ENCODE results near the gene RGS8.

RGS8 gene

GRCh38 chr1:182670032-182670749, 14.2 kb downstream of the RGS8 start:
- no peak for DNase-seq

GRCh38 chr1:182669266-182669665, 15.1 kb downstream of the RGS8 start:
- no peak for DNase-seq

GRCh38 chr1:182668521-182669054, 15.8 kb downstream of the RGS8 start:
- no peak for DNase-seq

GRCh38 chr1:182667848-182668505, 16.4 kb downstream of the RGS8 start:
- no peak for DNase-seq

- no peak for DNase-seq
These were observed 17.7 kb downstream of the RGS8 start for GRCh38 chr1:182666706-182667105.

- no peak for DNase-seq
These were observed 20.1 kb downstream of the RGS8 start for GRCh38 chr1:182664296-182664695.

GRCh38 chr1:182662956-182663355, 21.4 kb downstream of the RGS8 start:
- DNase-seq: no peak

- DNase-seq: no peak
These were observed 22.1 kb downstream of the RGS8 start for GRCh38 chr1:182662121-182662890.

- DNase-seq: no peak
These were observed 26.3 kb downstream of the RGS8 start for GRCh38 chr1:182658055-182658454.

GRCh38 chr1:182656842-182657397, 27.5 kb downstream of the RGS8 start:
- DNase-seq: no peak

GRCh38 chr1:182653986-182654385, 30.4 kb downstream of the RGS8 start:
- DNase-seq: no peak

GRCh38 chr1:182652933-182653332, 31.5 kb downstream of the RGS8 start:
- no peak for DNase-seq

GRCh38 chr1:182651339-182651724, 33.1 kb downstream of the RGS8 start:
- DNase-seq: no peak

- no peak for DNase-seq
These were observed 33.6 kb downstream of the RGS8 start for GRCh38 chr1:182650678-182651338.

- DNase-seq: no peak
These were observed 35.3 kb downstream of the RGS8 start for GRCh38 chr1:182649041-182649440.

- no peak for DNase-seq
These were observed 37.6 kb downstream of the RGS8 start for GRCh38 chr1:182646739-182647138.

- no peak for DNase-seq
These were observed 39.5 kb downstream of the RGS8 start for GRCh38 chr1:182644886-182645285.

GRCh38 chr1:182643699-182644098, 40.7 kb downstream of the RGS8 start:
- DNase-seq: no peak

- DNase-seq: no peak
These were observed 41.9 kb downstream of the RGS8 start for GRCh38 chr1:182642461-182642860.

- no peak for DNase-seq
These were observed 42.8 kb downstream of the RGS8 start for GRCh38 chr1:182641561-182641960.

GRCh38 chr1:182639330-182639729, 45.1 kb downstream of the RGS8 start:
- no peak for DNase-seq

- DNase-seq: no peak
These were observed 46.6 kb downstream of the RGS8 start for GRCh38 chr1:182637769-182638168.

- DNase-seq: no peak
These were observed 48.5 kb downstream of the RGS8 start for GRCh38 chr1:182635871-182636270.
